G401.6 (cell line): ENCODE data around the gene GRAMD2A.
A peak's percentile ranks its signal among the peaks of the same experiment; 100 is the strongest.

Source experiments
- FAIRE-seq: peaks from 2 replicates; lab custom pipeline; 2012; peaks lifted over from hg19 to GRCh38; lab: Jason Lieb, UNC

GRAMD2A gene

DNA sequence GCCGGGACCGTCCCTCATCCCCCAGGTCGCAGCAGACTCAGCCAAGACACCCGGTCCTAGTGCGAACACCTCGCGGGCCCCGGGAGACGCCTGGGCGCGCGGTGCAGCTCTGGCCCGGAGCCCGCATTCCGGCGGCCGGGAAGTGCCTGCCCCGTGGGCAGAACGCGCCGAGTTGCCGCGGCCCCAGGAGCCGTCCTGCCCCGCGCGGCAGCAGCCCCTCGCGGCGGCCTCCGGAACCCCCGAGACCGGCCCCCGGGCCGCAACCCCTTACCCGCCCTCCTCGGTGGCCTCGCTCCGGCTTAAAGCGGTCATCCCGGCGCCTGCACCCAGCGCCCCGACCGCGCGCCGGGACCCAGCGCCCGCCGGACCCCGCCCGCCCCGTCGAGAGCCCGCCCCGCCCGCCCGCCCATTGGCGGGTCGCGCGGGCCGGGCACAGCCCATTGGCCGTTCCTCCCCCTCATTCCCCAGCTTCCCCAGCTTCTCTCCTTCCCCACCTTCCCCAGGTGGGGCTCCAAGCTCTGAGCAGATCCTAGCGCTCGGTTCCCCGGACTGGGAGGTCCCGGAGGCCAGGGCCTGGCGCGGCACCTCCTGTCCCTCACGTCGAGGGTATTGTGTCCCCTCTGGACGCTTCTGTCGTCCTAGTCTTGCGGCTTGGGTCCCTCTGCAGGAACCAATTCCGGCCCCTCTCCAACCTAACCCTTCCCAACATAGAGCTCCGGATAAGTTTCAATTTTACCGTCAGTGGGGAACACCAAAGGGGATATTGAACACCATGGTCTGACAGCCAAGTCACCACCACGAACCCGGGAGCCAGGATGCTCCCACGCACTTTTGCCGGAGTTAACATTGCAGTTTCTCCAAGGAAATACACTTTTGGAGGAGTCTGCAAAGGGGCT lies at the start of gene GRAMD2A:
Gene GRAMD2A (minus strand): TSS at position 328 of the 896 bp plus-strand sequence.
- no peak for FAIRE-seq

DNA sequence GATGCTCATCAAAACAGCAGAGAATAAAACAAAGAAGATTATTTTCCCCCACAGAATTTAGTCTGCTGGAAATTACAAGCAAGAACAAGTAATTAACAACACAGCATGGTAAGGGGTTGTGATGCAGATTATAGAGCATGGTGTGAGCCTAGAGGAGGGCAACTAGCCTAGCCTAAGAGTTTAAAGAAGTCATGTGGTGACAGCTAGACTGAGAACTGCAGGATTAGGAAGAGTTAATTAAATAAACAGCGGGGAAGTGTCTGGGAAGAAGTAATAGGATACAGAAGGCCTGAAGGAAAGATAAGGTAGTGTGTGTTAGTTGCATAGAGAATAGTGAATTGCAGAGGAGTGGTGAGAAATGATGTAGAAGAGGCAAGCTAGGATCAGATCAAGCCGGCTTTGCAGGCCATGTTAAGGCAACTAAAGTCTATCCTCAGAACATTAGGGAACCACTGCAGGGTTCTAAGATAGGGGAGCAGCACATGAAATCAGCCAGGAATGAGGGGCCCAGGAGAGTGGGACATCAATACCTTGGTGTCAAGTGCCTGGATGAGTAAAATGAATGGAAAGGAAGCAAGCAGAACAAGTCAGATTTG lies 45.3 kb upstream of the GRAMD2A start:
- peak; percentile 23 for FAIRE-seq

DNA sequence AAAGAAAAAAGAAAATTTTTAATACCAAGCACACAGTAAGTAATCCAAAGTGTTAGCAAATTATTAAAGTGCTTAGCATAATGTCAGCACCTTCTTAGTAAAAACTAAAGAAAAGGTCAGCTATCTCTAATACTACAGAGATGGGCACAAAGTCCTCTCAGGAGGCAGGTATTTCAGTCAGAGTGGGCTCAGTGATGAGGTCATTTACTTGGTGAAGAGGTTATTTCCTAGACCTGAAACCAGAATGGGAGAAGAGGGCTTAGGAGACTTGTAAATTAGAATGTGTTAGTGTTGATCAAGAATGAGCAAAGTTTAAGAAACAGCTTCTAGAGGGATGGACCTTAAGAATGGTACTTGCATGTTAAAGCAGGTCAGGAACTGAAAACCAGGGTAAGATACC lies 42.1 kb upstream of the GRAMD2A start:
- no peak for FAIRE-seq

DNA sequence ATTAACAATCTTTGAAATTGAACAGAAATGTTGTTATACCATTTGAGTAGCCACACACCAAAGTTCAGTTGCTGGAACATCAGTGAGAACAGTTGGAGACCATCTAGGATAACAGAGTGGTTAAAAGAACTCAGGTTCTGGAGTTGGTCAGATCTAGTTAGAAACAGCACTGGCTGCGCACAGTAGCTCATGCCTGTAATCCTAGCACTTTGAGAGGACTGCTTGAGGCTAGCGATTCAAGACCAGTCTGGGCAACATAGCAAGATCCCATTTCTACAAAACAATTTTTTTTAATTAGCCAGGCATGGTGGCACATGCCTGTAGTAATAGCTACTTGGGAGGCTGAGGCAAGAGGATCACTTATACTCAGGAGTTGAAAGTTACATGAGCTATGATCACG lies 41.0 kb upstream of the GRAMD2A start:
- FAIRE-seq = no peak

DNA sequence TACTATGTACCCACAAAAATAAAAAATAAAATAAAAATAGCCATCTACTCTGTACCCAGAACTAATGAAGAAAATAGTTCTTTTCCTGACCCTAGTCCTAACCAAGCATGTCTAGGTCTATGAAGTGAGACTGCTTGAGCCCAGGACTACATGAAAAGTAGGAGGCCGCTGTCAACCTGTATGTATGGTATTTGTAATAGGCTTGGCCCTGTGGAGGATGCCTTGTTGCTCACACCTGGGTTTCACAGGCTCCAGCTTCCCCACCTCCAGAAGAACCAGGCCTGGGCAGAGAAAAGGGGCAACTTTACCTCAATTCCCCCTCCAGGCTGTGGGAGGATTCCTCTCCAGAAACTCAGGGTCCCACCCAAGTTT lies 40.3 kb upstream of the GRAMD2A start:
- no peak for FAIRE-seq

DNA sequence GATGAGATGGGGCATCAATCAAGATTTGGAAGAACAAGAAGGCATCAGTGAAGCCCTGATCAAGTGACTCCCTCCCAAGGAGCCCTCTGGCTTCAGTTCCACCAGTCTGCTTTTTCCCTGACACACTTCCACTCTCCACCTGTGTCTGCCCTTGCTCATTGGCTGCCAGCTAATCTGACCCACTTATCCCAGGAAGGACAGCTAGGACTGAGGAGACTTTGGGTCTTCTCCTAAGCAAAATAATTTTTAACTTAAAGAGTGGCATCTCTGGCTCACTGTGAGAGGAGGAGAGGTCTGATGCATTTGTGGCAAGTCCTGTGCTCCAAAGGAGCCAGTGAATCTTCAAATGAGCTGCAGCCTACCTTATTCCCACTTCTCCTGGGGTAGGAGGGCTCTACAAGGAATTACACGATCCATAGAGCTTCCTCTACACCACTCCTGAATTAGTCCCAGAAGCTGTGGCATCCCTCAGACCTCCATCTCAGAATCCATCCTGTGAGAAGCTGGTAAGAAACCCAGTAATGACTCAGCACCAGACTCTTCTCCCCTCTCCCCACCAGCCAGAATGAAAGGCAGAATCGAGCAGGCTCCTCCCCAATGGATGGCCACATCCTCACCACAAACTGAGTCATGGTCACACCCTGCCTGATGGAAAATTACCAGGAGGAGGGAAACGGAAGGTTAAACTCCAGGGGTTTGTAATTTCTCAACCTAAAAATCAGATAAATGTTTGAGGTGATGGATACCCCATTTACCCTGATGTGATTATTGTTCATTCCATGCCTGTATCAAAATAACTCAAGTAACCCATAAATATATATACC lies 39.7 kb upstream of the GRAMD2A start:
- peak; percentile 98 for FAIRE-seq

DNA sequence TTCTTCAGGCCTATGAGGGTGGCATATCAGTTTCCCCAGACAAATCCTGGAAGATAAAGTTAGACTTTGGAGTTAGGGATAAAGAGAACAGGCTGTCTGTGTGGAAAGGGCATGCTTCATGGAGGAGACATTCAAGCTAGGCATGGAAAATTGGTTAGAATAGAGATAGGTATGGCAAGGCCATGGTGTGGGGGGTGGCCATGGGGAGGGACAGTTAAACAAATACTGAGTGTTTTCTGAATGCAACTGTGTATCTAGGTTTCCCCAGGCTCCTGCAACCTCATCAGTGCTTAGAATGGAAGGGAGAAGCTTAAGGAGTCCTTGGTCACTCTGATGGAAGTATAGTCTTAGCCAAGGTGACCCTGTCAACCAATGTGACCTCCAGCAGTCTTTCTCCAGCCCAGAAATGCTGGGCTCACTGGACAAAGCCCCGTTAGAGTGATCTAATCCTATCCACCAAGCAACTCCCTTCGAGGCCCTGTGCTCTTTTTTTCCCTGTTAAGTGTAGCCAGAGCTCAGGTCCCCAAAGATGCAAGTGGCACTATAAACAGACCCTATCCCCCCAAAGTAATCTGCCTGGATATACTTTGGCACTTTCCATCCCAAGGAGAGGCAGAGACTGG lies 38.9 kb upstream of the GRAMD2A start:
- FAIRE-seq = no peak

DNA sequence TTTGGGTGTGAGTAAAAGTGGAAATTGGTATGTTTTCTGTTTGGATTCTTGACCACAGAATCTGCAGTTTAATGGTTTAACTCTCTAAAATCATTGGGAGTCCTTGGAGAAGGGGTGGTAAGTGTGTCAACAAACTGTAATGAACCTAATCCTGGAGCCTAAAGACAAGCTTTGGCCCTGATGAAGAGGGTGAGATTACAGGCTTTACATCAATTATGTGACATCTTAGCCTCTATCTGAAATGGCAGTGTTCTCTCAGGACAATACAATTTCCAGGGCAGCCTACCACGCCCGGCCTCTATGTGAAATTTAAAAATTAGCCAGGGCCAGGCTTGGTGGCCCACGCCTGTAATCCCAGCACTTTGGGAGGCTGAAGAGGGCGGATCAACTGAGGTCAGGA lies 37.7 kb upstream of the GRAMD2A start:
- FAIRE-seq = no peak

DNA sequence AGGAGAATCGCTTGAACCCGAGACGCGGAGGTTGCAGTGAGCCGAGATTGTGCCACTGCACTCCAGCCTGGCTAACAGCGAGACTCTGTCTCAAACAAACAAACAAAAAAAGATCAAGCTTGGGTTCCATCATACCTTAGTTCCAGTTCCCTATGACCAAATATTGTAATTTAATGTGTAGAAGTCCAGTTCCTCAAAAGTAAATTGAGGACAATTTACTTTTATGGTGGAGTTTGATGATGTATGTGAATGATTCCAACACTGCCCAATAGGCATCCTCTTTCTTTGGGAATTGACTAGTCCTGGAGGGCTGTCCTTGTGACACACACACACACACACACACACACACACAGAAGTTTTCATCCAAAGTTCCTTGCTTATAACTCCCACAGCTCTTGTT lies 36.2 kb upstream of the GRAMD2A start:
- FAIRE-seq = no peak

DNA sequence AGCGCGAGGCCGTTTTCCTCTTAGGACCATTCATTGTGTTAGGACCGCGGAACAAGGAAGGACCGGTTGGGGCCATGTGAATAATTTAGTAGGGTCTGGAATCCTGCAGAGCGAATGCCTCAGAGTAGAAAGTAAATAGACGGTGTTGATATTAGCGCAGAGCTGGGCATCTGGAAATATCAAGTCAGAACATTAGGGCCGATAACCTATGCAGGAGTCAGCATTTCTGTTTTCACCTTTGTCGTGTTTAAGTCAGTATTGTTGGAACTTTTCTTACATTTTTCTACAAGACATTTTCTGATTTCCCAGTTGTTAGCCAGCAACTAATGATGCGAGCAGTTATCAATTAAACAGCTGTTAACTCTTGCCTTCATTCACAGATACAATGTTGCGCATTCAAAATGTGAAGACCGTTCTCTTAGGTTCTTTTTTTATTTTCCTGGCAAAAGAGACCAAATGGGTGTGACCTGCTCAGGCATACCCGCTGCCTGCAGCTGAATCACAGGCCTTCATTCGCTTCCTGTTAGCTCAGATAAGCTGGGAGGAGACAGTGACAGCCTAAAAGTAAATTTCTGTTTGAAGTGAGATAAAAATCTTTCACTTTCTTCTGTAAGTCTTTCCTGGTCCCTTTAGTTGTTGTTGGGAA lies 34.4 kb upstream of the GRAMD2A start:
- no peak for FAIRE-seq

DNA sequence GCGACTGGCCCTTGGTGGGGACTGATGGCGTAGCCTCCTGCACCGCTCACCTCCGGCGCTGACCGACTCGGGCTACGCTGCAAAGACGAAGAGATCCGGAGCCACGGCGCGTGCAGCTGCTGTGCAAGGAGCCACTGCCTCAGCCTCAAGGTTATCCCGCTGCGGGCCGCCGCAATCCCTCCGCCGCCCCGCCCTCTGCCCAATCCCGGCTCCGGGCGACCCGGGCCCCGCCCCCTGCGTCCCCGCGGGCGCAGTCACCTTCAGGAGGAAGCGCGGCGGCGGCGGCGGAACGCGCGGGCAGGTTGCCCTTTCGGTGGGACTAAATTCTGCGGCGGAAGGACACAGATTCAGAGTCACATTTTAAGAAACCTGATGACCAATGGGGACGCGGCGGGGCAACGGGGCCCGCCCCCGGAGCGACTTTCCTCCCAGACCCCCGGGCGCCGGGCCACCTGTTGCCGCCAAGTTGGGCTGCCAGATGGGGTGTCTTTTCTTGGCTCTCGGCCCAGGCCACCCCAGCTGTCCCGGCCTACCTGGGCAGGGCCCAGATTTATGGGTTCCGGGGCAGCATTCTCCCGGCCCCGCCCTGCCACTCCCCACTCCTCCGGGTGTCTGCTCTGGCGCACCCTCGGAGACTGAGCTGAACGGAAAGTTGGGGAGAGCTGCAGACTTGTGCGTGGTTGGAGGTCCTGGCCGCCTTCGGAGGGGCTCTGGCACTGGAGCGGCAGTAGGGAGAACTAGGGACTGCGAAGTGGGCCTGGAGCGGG lies 33.7 kb upstream of the GRAMD2A start, which contains the start of gene PKM:
Gene PKM (minus strand): TSS at position 125 of the 767 bp plus-strand sequence. CDS start 12,093 bp downstream, outside the sequence.
- peak; percentile 48 for FAIRE-seq

DNA sequence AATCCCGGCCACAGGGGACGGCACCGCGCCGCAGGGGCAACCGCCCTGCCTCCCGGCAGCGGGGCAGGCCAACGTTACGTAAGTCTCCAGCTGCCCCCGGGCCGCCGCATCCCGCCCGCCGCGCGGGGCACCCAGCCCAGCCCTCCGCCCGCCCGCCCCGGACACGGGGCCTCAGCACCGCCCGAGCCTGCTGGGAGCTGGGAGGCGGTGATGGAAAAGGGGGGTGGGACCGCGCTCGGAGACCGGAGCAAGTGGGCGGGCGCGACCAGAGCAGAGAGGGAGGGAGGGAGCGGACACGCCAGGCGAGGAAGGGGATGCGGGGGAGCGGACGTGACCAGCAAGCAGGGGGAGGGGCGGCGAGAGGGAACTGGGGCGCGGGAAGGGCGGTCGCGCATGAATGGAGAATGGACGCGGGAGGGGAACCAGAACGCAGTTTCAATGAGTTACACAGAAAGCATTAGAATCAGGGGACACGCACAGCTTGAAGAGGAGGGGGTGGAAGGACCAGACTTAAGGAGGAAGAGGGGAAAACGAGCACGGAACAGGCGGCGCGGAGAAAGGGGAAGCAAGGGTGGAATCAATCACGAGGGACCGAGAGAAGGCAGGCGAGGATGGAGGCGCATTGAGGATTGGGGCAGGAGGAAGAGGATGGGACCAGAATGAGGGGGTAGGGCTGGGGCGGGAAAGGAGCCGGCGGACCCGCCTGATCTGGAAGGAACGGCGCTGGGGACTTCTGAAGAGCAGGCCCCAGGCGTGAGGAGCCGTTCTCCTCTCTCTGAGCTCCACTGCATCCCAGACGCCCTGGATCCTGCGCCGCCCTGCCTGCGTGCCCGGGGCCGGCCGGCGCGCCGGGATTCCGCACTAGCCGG lies 32.8 kb upstream of the GRAMD2A start:
- FAIRE-seq = no peak

DNA sequence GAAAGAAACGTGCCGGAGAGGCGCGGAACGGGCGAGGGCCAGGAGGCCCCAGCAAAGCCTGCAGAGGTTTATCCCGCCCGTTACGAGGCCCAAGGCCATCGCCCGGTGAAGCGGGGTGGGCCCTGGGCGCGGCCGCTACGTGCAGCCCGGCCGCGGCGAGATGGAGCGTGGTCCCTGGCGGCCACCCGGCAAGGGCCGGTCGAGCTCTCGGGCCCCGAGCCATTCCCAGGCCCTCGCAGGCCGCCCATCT lies 32.3 kb upstream of the GRAMD2A start:
- no peak for FAIRE-seq

DNA sequence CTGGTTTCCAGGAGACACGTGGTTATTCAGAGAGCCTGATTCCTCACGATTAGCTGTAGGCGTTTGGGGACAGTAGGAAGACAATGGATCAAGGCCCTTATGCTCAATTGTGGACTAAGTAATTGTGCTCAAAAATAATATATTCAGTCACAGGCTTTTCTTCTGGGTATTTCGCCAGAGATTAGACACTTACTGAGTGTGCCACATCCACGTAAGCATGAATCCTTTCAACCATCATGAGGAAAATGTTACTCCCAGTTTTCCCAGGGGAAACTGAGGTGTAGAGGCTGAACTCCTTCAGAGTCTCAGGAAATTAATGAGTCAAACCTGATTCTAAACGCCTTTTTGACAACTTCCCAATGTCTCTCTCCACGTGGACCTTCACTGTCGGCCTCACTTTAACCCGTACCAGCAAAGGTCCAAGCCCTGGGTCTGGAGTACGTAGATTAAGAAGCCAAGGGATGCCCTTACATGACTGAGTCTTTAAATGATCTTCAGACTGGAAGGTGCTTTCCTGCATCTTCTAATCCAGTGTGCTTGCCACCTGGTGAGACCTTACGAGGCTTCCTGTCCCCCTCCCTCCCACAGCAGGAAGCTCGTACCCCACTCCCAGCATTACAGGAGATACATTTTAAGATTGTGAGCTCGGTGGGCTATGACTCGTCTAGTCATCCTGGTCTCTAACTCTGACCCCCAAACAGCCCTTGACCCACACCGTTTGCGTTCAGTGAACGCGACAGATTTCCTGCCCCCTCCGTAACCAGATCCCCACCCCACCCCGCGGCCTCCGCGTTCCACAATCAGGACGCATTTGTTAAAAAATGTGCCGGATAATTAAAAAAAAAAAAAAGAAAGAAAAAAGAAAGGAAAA lies 31.7 kb upstream of the GRAMD2A start:
- FAIRE-seq = no peak

DNA sequence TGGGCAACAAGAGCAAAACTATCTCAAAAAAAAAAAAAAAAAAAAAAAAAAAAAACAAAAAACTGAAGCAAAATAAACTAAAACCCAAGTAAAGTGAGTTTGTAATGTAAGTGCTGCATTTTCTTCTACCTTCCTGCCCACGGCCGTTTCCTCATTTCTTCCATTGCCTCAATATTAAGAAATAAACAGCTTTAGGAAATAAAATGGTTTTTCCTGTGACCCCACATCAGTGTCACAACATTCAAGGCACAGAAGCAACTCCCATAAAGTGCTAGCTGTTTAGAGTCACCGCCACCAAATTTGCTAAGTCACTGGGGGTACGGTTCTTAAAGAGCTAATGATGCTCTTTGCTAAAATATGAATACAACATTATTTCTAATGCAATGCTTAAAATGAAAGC lies 30.1 kb upstream of the GRAMD2A start:
- no peak for FAIRE-seq

DNA sequence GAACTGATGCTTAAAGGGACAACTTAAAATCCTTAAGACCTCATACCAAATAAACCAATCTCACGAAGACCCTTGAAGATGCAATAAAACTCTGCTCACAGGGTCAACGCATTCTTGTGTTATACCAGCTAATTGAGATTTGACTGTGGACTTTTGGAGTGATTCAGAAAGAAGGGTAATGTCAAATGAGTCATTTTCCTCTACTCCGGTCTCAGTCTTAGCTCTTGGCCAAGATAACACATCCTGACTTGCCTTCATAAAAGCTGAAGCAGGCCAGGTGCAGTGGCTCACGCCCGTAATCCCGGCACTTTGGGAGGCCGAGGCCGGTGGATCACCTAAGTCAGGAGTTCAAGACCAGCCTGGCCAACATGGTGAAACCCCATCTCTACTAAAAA lies 29.6 kb upstream of the GRAMD2A start:
- no peak for FAIRE-seq

DNA sequence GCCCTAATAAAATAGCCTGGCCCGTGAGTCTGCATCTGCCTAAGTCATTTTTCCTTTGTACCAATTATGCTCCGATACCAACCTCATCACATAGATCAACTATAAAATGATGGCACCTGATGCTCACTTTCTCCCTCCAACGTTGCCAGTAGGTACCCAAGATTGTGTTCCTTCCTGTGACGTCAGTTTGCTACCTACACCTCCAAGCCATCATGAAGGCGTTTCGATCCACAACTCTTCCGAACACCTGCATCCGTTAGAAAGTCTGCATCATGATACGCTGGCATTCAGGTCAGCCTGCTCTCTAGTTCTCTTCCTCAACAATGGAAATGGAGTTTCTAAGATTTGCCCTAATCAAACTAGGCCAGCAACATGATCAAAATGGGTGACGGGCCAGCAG lies 25.7 kb upstream of the GRAMD2A start:
- no peak for FAIRE-seq

DNA sequence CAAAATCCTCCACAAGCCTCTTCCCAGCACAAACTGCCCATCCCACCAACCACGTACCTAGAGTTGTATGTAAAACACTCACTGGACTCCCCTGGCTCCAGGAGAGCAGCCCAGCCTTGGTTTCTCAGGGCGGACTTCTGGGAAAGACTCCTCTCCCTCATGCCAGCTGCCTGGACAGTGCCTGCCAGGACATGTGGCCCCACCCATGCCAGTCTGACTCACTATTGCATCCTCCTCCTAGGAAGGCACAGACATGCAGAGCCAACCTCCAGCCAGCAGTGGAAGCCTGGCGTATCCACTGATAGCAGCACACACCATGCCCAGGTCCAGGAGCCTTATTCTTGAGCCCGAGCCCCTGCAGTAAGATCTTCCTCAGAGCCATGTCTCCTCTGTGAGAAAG lies 24.8 kb upstream of the GRAMD2A start:
- FAIRE-seq = no peak

DNA sequence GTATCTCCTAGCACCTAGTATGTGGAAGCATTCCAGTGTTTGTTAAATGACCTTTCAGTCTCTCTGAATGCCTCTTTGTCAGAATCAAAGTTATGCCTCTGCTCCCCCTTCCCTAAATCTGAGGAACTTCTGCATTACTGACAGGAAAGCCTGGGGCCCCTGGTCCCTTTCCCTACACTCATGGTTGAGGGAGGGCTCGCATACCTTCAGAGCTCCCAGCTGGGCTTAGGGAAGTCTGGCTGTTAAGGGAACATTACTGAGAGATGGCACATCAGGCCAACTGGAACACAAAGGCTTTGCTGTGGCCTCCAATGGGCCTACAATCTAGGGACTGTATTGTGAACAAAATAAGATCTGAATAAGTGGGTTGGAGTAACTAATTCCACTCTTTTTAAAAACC lies 23.1 kb upstream of the GRAMD2A start:
- no peak for FAIRE-seq

DNA sequence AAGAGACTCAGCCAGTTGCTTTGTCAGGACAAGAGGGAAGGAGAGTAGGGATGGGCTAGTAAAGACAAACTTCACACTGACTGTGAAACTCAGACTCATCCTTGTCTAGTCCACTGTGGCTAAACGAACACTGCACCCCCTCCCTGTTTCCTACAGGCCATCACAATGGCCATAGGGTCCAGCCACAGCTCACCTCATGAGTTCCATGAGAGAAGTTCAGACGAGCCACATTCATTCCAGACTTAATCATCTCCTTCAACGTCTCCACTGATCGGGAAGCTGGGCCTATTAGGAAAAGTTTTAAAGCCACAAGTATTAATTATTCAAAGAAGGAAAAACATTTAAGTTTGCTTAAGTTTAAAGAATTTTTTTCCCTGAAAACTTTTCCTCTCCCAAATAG lies 19.6 kb upstream of the GRAMD2A start:
- FAIRE-seq = no peak
